NCI-H1105 treated with DMSO at 0.1 percent for 48 hours (cell line): ENCODE measurements around the gene DSCAM.

Source experiments
- DNase-seq: peaks from one replicate; lab custom pipeline; 2025; lab: John Stamatoyannopoulos, UW

Gene DSCAM

DNA sequence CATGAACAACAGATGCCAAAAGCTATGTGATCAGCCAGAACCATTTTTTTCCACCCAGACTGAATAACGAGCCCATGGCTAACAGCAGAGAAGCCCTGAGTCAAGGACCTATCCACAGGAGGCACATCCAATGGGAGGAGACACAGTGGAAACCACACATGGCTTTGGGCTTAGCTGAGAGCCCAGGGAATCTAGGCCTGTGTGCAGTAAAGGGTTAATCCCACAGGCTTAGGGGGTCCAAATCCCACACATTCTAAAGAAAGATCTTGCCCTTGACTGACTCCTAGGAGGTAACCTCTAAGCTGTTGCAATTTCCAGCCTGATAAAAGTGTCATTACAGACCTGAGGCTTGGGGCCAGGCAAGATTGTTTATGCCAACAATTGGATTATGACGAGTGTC is 194.5 kb downstream of the DSCAM start:
- no peak for DNase-seq

DNA sequence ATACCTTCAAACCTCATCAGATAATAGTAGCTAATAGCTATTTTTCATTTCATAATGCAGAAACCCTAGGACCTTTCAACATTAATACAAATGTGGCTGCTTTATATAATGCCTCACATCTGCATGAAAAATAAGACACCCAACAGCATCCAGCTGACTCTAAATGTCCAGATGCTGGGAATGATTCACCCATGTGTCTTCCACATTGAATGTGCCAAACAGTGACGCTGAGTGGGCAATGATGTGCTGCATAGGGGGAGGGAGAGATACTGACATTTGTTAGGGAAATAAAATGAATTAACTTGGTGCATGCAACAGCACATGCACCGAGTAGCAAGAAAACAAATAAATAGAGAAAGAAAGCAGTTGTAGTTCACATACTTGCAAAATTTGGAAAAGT is 199.3 kb downstream of the DSCAM start:
- no peak for DNase-seq

DNA sequence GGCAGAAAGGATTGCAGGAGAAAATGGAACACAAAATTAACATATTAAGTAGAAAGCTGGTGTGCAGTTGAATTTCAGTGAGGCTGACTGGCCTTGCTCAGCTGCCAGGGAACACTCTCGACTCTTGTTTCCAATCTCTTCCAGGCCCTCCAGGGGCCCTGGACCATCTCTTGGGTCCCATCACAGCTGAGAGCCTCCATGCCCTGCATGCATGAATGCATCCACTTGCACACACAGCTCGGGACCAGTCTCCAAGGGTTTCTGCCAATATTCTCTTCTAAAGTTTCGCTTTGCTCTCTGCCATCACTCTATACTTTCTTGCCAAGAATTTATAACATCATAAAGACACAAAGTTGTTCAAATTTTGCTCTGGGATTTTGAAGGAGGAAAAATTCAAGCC is 200.3 kb downstream of the DSCAM start:
- DNase-seq: no peak

DNA sequence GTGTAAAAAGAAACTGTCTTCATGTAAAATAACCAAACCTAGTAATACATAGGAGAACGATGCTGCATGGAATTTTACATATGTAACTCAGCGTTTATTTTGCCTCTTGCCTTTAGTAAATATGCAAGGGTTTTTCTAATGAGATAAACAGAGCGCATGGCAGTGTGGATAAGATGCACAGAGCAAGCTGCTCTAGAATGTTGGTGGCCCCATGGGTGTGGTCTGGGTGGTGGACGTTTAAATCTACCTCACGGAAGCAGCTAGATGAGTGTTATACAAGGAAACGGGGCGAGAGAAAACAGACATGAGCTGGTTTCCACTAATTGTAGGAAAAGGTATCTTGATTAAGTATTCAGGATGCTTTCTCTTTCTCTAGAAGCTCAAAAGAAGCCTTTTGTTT is 205.9 kb downstream of the DSCAM start:
- no peak for DNase-seq

DNA sequence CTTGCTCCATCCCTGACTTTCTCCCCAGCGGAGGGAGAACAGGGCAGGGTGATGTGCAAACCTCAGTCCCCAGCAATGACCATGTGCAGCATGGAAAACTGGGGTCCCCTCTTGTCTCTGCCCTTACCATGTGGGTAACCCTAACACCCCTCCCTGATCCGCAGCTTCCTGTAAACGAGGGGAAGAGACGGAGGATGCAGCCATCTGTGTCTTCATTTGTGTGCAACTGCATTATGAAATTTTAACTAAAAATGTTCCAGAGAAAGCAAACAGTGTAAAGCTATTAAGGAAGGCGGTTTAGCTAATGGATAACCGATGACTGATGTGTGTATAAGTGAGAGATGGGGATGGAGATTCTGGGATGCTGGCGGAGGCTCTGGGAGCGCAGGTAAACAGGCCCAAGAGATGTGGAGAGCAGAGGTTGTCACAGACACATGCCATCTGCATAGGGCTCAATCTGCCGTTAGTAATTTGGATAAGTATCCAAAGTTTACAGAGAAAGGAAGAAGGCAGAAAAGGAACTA is 206.6 kb downstream of the DSCAM start:
- DNase-seq: peak; percentile 16

DNA sequence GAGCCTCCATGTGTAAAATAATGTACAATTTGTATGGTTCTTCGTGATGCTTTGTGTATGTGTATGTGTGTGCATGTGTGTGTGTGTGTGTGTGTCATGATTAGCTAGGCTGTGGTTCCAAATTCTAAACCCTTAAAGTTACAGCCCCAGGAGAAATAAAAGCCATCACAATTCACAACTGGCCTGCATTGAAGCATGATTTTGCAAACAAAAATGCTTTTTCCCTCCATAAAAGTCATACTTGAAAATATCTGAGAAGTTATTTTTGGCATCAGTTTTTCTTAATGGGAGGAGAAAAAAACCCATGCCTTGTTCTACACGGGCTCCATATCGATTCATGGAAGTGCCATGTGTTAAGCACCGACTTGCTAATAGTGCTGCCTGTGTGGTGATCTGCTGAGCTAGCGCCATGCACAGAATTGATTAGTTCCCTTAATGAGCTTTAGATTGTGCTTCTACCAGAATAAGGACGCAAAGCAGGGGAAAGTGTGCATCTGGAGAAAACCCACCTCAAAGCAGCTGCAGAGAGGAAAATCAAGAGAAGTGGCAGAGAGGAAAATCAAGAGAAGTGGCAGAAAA is 207.3 kb downstream of the DSCAM start:
- DNase-seq: peak; percentile 46

DNA sequence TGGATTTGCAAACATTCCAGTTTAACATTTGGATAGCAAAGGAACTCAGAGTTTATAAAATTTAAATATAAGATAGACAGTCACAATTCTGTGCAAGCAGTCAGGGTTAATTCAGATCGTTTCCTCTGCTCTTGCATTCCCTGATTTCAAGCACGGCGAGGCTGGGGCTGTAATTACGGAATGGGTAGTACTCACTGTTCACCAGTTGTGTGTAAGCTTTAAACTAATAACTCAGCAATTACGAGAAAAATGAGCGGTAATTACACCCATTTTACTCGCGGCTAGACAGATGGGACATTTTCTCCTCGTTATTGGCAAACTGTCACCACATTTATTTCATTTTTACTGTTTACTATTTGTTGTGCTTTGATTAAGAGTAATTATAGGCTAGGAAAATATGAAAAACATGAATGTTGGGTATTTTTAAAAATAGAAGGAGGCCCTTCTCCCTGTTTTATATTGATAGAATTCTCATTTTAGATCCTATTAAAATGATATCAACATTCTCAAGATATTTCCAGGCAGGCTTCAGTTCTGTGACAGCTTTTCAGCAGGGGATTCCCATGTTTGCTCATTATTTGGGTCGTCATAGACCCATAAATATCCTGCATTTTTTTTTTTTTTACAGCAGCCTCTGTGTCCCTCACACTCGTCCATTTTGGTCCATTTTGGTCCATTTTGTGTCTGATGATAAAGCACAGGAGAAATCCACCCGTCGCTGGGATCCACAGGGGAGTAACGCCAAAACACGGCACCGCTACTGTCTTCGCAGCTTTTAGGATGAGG is 208.3 kb downstream of the DSCAM start:
- peak; percentile 97 for DNase-seq

DNA sequence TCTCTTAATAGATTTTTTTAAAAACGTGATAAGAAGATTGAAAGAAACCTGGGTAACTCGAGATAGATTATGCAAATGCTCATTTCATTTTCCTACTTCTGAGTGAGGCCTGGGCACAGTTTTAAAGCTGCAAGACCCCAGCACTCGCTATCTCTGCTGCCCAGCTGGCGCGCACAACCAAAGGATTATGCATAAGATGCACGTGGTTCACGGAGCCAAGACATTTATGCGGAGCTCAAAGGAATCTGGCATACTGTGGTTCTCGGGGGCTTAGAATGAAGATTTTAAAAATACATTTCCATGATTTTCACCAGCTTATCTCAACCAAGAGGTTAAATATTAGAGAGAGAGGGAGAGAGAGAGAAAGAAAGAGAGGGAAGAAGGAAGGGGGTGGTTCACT is 210.9 kb downstream of the DSCAM start:
- no peak for DNase-seq

DNA sequence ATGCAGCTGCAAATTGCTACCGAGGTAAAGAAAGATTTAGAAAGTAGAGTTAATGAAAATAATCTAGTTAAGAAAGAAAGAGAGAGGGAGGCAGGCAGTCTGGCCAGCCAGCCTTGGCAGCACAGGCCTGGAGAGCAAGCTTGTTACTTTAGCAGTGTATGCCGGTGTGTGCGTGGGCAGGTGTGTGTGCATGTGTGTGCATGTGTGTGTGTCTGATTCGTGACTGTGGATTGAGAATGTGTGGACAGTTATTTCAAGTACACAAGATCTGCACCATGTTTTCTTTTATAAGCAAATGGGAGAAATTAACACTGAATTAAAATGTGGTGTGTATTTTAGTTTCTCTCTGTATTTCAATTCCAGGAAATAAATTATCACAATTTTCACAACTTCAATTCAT is 211.6 kb downstream of the DSCAM start:
- no peak for DNase-seq

DNA sequence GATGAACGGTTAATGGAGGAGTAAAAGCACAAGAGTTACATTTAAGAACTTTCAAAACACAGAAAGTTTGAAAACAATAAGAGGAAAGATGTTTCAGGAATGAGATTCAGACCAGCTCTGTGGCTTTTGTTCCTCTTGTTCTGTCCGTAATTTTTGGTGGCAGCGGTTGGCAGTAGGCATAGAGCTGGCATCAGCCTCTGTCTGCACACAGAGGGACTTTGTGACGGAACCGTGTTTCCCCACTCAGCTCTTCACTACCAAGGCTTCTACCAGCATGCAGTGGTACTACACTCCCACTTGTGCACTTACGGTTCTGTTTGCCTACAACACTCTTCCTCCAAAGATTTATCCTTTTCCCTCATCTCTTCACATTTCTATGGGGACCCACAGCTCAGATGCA is 212.8 kb downstream of the DSCAM start:
- no peak for DNase-seq

DNA sequence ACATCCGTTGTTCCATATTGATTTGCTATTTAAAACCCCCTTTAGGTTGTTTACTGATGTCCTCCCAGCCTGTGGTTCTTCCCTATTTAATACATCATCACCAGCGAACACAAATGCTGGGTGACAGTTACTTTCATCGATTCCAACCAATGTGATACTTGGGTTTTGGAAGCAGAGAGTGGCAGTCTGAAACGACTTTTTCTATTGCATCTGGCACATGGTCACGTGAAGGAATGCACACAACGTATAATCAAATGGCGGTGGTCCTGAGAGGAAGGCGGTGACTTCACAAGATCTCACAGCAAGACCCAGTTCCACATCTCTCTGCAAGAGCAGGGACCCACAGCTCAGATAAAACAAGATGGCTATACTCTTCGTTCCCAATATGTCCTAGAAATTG is 213.9 kb downstream of the DSCAM start:
- no peak for DNase-seq

DNA sequence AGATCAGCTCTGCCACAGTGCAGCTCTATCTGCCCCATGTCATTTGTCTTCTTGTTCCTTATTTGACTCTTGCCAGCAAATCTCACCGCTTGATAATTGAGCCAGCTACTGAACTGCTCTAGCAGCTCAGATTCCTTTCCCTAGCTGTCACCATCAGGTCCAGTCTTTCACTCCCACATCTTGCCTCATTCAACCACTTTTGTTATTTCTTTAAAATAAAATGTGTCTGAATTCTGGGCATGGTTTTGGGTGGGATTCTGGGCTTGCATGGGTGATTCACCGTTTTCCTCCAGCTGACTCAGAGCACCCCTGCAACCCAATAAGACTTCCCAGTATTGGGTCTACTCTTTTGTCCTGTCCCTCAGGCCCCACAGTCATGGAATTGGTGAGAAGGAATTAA is 215.7 kb downstream of the DSCAM start:
- no peak for DNase-seq

DNA sequence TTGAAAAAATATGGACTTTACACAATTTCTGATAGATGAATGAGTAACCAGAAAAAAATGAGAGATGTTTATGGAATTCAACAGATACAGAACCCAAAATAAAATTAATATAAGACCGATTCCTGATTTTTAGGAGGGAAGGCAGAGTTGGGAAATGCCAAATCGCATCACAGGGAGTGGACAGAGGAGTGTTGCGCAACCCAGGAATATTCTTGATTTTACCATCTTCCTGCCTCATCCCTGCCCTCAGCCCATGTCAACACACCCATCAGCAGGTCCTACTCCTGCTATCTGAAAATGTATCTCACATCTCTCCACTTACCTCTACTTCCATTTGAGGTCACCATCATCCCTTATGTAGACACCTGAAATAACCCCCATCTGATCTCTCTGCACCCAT is 221.0 kb downstream of the DSCAM start:
- DNase-seq: no peak

DNA sequence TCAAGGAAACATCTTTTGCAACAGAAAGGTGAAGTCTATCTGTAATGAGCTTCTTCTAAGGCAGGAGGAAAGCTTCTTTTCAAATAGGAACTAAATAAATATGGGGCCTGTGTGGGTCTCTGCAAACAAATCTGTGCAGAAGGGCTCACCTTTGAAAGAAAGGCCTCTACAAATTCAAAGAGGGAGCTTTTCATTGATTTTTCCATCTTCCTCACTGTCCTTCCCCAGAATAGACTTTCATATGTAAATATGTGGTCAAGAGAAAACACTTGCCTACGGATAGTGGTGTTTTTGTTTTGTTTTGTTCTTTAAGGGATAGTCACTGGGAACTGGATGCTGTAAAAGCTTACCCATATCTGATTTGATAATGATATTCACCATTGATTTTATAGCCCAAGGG is 223.4 kb downstream of the DSCAM start:
- DNase-seq: no peak

DNA sequence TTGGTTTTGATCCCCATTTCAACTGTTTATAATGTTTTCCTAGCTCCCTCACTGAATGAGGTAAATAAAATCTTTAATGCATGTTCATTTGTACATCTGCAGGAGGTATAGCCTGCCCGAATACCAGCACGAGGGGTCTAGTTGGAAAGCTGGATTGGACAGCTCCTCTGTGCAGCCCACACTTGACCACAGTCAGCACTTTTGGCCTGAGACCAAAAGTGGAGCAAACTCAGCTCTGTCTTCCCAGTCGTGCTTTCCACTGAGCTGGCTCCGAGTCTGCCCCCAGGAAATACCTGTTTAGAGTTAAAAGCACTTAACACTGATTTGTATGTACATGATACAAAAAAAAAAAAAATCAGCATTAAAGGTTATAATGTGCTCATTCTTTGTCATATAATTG is 224.4 kb downstream of the DSCAM start:
- peak; percentile 97 for DNase-seq

DNA sequence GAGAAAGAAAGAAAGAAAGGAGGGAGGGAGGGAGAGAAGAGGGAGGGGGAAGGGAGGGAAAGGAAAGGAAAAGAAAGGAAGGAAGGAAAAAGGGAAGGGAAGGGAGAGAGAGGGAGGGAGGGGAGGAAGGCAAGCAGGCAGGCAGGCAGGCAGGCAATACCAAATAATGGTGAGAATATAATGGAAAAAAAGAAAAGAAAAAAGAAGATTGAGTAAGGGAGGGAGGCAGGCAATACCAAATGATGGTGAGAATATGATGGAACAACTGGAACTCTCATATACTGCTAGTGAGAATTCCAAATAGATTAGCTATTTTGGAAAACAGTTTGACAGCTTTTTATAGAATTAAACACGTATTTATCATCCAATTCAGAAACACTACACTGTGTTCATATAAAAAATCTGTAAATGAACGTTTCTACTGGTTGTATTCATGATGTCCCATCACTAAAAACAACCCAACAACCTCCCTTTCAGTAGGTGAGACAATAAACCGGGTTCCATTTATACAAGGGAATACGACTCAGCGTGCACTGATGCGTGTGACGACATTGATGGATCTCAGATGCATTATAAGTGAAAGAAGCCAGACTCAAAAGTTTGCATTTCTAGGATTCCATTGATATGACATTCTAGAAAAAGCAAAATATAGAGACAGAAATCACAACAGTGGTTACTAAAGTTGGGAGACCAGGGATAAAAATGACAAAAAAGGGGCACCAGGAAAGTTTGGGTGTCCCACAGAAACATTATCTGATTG is 226.4 kb downstream of the DSCAM start:
- no peak for DNase-seq

DNA sequence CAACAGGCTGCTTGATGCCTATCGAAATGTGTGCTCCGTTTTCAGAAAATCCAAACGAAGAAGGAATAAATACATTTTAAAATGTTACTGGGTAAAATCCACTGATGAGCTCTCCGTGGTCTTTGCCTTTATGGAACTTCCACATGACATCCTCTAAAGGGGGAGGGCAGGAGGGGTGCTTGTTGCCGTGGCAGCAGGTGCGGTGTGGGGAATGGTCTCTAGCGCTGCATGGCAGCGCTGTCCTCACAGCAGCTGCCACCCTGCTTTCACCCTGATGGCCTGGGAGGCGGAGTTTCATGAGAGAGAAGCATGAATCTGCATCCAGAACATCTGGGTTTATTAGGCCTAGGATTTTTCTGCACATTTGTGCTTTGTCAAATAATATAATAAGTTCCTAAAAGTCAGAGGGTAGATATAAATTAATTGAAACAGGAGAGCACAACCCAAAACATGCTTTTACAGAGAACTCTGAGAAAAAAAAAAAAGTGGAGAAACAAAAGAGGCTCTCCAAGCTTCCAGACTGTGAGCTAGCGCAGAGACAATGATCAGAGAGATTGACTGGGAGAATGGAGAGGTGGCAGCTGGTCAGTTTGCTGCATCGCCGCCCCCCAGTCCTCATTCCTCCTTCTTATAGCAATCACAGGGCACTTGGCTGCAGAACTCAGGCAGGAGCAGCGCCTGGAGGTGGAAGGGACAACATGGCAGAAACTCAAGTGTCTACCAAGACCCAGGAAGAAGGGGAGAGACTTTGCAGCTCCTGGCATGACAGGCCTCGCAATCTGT is 228.6 kb downstream of the DSCAM start:
- DNase-seq: no peak

DNA sequence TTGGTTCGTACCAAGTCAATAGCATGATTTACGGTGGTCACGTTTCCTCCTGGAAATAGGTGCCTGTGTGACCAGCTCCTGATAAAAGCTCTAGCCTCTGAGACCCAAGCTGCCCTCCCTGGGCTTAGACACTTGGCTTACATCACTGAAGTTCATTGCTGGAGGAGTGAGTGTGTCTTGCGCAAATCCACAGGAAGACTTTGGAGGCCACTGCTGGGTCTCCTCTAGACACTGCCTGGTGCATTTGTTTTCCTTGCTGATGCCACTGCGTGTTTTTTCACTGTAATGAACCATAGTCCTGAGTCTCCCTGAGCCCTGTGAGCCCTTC is 230.6 kb downstream of the DSCAM start:
- no peak for DNase-seq

DNA sequence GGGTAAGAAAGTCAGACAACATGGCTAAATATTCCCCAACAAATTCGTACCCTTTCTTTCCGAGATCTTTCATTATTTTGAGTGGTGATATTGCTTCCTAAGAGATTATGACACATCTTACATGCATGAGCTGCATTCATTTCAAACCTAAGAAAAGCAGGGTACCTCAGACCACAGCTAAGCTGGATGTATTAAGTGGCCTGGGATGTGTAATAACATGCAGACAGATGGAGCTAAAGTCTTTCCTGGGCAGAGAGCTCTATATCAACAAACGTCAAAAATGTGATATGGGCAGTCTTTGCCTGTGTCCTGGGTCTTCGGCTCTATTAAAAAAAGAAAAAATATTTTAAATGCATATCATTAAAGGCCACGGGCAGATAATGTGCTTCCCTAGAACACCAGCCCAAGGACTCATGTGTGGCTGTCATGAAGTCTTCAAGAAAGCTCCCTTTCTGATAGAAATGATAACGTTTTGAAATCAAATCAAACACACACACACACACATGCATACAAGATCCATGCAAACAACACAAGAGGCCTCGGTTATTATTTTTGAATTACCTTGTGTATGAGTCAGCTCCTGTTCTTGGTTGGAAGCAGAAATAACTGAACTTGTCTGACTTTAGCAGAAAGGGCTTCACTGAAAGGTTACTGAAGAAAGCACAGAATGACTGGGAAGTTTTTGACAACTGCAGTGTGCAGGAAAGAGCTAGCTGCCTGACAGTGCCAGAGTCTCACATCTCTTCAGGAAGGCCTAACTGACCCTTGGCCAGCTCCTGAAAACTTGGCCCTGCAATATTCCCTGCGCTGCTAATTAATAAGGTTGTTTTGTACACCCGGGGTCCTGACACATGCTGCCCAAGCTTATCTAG is 231.2 kb downstream of the DSCAM start:
- DNase-seq: peak; percentile 88

DNA sequence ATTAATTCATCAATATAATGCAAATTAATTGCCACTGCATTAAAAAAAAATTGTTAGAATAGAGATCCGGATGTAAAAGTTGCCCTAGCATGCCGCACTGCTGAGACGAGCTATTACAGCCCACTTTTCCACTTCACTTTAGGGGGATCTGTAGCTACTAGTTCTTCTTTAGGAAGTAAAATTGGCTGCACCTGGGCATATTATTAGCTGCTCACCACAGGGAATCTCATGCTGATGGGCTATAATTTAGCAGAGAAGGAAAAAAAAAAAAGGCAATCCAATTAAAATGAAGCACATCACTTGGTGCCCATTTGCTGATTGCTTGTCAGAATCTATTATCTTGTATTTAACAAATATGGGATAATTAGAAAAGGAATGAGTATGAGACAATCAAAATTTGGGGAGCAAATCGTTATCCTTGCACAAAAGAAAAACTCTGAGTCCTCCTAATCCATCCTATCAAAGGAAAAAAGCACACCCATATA is 233.4 kb downstream of the DSCAM start:
- peak; percentile 99 for DNase-seq

DNA sequence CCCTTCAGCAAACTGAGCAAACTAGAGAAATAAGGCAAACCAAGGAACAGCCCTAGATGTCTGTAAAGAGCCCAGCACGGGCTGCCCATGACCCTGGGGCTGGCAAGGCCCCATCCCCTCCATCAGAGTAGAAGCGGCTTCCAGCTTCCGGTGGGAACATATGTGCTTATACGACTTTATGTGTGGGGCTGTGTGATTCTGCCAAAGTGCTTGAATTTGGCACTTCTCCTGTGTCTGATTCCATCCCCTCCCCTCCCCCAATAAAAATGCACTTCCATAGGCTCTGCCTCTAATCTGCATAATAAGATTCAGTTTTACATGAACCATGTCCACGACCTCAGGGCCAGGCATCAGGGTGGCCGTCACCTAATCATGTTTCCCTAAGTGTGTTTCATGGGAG is 236.6 kb downstream of the DSCAM start:
- no peak for DNase-seq
